Activated naive CD8-positive, alpha-beta T cell (primary cell): Measurements from ENCODE around the gene NCAPD3.
A peak's percentile ranks its signal among the peaks of the same experiment; 100 is the strongest.

Experiments used
- H3K27ac Mint-ChIP-seq: one replicate; pipeline ENCODE4 v1.8.0; 2021; ENCODE audit warnings: mixed read lengths
- H3K27me3 Mint-ChIP-seq: one replicate; pipeline ENCODE4 v1.8.0; 2021; ENCODE audit warnings: mixed read lengths
- H3K36me3 Mint-ChIP-seq: one replicate; pipeline ENCODE4 v1.8.0; 2021; ENCODE audit warnings: mixed read lengths
- H3K4me1 Mint-ChIP-seq: one replicate; pipeline ENCODE4 v1.8.0; 2021; ENCODE audit warnings: low read depth, mixed read lengths
- H3K4me3 Mint-ChIP-seq: one replicate; pipeline ENCODE4 v1.8.0; 2021; ENCODE audit warnings: mild to moderate bottlenecking, mixed read lengths
- H3K9me3 Mint-ChIP-seq: one replicate; pipeline ENCODE4 v1.8.0; 2021; ENCODE audit warnings: low read depth, mixed read lengths

Gene NCAPD3

DNA sequence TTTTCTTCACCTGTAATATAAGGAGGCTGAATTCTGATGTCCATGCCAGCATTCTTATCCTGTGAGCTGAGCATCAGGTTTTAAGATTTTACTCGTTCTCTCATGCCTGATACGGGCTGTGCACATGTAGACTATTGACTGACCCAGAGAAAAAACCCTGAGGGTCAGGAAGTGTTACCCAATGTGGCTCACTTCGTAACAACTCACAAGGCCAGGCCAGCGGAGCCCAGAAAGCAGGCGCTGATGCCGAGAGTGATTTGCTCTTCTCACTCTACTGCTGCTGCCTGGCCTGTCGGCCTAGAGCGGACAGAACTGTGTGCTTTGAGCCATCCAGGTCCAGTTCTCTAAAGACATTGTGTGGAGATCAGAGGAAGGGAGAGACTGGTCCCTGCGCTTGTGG, 18.6 kb upstream of the NCAPD3 start:
- Mint-ChIP-seq H3K36me3 (peaks cover under 1% of the 10 kb centered on the region), H3K27me3 (no peaks in the 10 kb centered on the region), H3K4me1 (no peaks in the 10 kb centered on the region), H3K9me3 (no peaks in the 10 kb centered on the region), H3K4me3 (no peak overlapping the region), H3K27ac (no peak overlapping the region)

DNA sequence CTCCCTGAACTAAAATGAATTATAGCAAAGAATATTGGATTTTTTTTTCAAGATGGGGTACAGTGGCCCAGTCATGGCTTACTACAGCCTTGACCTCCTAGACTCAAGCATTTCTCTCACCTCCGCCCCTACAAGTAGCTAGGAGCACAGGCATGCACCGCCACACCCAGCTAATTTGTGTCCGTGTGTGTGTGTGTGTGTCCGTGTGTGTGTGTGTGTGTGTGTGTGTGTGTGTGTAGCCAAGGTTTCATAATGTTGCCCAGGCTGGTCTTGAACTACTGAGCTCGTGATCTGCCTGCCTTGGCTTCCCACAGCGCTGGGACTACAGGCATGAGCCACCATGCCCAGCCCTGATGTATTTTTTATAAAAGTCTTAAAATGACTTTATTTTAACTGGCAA, 16.8 kb upstream of the NCAPD3 start:
- no peaks in the 10 kb centered on the region for H3K9me3 Mint-ChIP-seq
- no peaks in the 10 kb centered on the region for H3K27me3 Mint-ChIP-seq
- H3K27ac Mint-ChIP-seq = no peak overlapping the region
- no peaks in the 10 kb centered on the region for H3K4me1 Mint-ChIP-seq
- no peak overlapping the region for H3K4me3 Mint-ChIP-seq
- peaks cover 3% of the 10 kb centered on the region for H3K36me3 Mint-ChIP-seq

DNA sequence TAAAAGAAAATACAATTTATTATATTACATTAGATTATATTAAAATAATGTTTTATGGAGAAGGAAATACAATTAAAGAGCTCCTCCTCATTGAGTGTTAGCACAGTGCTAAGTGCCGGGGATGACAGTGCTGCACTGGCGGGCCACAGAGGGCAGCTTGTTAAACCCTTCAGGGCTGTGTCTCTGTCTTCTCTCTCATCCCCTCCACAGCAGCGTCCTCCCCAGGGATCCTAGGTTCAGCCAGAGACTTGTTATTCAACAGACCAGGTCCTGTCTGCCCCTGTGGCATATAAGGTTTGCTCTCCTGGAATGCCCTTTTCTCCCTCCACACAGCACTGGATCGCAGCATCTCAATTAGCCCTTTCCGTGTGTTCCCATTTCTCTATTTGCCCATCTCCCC, 15.2 kb upstream of the NCAPD3 start:
- peaks cover 3% of the 10 kb centered on the region for H3K36me3 Mint-ChIP-seq

DNA sequence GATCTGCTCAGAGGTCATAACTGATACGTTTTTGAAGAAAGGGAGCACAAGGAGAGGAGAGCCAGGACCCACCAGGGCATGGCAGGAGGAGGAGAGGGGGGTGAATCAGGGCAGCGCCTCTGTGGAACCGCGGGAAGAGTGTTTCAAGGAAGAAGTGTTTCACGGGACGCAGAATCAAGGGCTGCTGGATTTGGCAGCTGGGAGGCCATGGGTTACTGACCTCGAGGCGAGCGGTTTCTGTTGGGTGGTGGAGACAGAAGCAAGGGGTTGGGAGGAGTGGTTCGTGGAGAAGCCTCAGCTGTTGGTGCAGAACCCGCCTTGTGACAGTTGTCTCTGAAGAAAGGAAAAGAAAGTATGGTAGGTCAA, 13.8 kb upstream of the NCAPD3 start:
- no peaks in the 10 kb centered on the region for H3K9me3 Mint-ChIP-seq
- peaks cover 3% of the 10 kb centered on the region for H3K36me3 Mint-ChIP-seq
- H3K4me1 Mint-ChIP-seq = peaks cover 7% of the 10 kb centered on the region

More for the DNA sequence above, 15.2 kb upstream of the NCAPD3 start:
- no peaks in the 10 kb centered on the region for H3K4me1 Mint-ChIP-seq
- no peak overlapping the region for H3K27ac Mint-ChIP-seq
- no peaks in the 10 kb centered on the region for H3K27me3 Mint-ChIP-seq
- no peaks in the 10 kb centered on the region for H3K9me3 Mint-ChIP-seq
- no peak overlapping the region for H3K4me3 Mint-ChIP-seq

DNA sequence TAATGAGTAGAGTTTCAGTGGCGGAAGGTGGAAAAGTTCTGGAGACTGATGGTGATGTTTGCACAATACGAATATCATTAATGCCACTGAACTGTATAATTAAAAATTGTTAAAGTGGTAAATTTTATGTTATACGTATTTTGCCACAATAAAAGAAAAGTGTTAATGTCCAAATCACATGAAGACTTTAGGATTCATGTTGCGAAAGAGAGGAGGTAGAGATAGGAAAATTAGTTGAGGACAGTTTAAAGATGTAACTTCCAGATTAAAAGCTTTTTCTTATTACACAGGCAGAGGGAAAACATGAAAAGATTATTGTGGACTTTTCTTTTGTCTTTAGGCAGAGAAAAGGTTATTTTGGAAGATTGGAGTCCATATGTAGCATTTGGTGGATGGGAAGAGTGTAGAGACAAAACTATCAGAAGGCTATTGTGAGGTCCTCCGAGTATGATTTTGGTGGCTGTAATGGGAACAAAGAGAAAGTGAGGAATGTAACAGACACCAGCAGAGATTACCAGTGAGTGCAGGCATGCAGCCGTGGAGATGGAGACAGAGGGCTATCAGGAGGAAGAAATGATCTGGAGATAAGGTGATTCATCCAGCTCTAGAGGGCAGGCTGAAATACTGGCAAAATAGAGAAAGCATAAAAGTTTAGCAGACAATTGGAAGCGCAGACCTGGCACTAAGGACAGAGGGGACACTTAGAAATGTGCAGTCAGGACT, 13.2 kb upstream of the NCAPD3 start:
- peaks cover 3% of the 10 kb centered on the region for H3K36me3 Mint-ChIP-seq
- peaks cover 13% of the 10 kb centered on the region for H3K4me1 Mint-ChIP-seq
- H3K4me3 Mint-ChIP-seq = no peak overlapping the region
- H3K27ac Mint-ChIP-seq = peak overlapping the region; percentile 54
- no peaks in the 10 kb centered on the region for H3K9me3 Mint-ChIP-seq
- H3K27me3 Mint-ChIP-seq = no peaks in the 10 kb centered on the region

More for the DNA sequence above, 13.8 kb upstream of the NCAPD3 start:
- peak overlapping the region; percentile 54 for H3K27ac Mint-ChIP-seq
- H3K4me3 Mint-ChIP-seq = no peak overlapping the region
- no peaks in the 10 kb centered on the region for H3K27me3 Mint-ChIP-seq

DNA sequence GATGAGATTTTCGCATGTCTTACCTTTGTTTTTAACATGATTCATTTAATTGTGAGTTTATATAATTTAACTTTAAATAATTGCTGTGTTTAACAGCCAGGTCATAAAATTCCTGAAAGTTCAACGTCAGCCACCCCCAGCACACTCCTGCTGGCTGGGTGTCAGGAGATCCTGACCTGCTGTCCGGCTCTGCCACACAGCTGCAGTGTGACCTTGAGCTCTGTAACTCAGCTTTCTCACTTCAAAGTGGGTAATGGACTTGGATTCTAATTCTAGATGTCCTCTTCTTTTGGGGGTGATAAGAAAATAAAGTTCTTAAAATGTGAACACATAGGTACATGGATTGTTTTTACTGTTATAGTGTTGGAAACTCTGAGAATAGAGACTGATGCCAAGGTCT, 11.6 kb upstream of the NCAPD3 start:
- peaks cover 3% of the 10 kb centered on the region for H3K36me3 Mint-ChIP-seq
- peaks cover 24% of the 10 kb centered on the region for H3K4me1 Mint-ChIP-seq
- H3K27ac Mint-ChIP-seq = no peak overlapping the region
- no peaks in the 10 kb centered on the region for H3K27me3 Mint-ChIP-seq
- no peaks in the 10 kb centered on the region for H3K9me3 Mint-ChIP-seq
- H3K4me3 Mint-ChIP-seq = no peak overlapping the region

DNA sequence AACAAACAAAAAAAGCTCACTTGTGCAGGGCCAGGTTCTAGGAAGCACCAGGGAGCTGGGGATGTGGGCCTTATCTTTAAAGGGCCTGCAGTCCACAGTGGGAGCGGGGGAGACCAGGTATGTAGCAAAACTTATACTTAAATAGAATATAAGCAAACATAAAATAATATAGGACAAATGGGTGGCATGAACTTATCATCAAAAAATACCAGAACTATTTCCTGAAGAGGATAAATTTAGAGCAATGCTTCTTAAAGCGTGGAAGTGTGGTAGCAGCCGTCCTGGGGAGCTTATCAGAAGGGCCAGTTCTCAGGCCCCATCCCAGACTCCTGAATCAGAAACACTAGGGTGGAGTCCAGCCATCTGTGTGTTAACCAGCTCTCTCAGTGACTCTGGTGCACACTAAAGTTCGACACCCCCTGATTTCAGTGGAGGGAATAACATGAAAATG, 10.0 kb upstream of the NCAPD3 start:
- no peaks in the 10 kb centered on the region for H3K27me3 Mint-ChIP-seq
- peaks cover 39% of the 10 kb centered on the region for H3K4me1 Mint-ChIP-seq
- no peak overlapping the region for H3K4me3 Mint-ChIP-seq
- H3K27ac Mint-ChIP-seq = no peak overlapping the region
- H3K36me3 Mint-ChIP-seq = peaks cover 3% of the 10 kb centered on the region
- no peaks in the 10 kb centered on the region for H3K9me3 Mint-ChIP-seq

DNA sequence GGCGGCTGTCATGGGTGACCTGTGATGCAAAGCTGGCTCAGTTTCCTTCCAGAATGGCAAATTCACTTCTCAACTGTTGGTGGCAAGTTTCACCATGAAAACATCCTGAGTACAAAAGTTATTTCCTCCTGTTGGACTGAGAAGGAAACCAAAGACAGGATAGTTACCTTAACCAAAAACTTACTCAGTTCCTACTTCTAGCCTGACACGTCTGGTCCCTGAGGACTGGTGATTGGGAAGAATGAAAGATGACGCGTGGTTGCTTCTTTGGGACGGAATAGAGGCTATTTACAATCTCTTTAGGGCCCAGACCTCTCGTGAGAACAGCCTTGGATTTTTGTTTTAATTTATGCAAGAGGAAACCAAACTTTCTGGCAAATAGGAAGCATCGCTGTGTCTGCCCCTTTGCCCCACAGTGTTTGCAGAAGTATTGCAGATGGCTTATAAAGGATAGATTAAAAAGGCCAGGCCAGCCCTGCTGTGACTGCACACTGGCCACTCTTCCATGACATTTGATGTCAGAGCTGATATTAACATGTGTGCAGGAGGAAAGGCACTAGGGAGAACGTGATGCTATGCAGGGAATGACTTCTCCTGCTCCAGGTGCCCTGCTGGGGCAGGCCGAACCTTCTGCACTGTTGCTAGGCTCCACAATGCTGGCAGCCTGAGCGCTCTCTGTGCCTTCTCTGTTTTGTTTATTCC, 8.3 kb upstream of the NCAPD3 start:
- H3K4me1 Mint-ChIP-seq = peaks cover 56% of the 10 kb centered on the region
- H3K9me3 Mint-ChIP-seq = no peaks in the 10 kb centered on the region
- H3K27ac Mint-ChIP-seq = no peak overlapping the region
- H3K36me3 Mint-ChIP-seq = peaks cover under 1% of the 10 kb centered on the region
- H3K27me3 Mint-ChIP-seq = no peaks in the 10 kb centered on the region
- no peak overlapping the region for H3K4me3 Mint-ChIP-seq

DNA sequence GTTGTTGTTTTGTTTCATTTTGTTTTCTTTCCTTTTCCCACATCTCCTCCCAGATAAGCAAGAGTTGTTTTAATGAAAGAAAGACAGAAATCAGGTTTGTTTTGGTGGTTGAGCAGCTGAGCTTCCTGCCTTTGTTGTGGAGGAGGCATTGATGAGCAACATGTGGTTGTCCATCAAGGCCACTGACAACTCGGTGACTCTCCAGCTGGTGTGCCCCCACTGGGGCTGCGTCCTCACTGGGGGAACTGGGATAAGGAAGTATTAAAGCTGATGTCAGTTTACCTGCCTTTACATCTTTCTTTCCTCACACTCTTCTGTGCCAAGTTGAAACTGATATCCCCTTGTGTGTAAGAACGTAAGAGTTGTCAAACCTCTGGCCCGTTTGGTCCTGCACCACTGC, 6.6 kb upstream of the NCAPD3 start:
- peak overlapping the region; percentile 55 for H3K4me3 Mint-ChIP-seq
- H3K27ac Mint-ChIP-seq = no peak overlapping the region
- no peaks in the 10 kb centered on the region for H3K9me3 Mint-ChIP-seq
- H3K27me3 Mint-ChIP-seq = no peaks in the 10 kb centered on the region
- H3K36me3 Mint-ChIP-seq = no peaks in the 10 kb centered on the region
- H3K4me1 Mint-ChIP-seq = peaks cover 72% of the 10 kb centered on the region

DNA sequence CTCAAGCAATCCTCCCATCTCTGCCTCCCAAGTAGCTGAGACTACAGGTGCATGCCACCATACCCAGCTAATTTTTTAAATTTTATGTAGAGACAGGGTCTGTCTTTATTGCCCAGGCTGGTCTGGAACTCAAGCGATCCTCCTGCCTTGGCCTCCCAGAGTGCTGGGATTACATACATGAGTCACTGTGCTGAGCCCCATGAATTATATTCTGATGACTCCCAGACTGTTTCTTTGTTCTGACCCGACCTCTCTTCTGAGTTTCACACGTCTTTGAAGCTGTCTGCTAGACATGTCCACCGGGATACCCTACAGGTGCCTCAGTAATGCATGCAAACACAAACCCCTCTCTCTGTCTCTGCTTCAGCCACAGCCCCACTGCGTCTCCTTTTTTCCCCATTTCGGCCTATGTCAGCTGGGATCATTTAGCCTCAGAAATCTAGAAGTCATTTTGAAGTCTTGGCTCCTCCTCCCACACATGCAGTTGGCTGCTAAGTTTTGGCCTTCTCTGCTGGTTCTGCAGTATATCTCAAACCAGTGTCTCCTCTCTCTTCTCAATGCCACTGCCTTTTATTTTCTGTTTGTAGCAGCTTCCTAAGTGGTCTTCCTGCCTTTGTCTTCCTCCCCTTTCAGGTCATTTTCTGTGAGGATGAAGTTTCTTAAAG, 5.5 kb upstream of the NCAPD3 start:
- Mint-ChIP-seq H3K4me3 (peak overlapping the region; percentile 55), H3K27ac (peak overlapping the region; percentile 54), H3K4me1 (peaks cover 72% of the 10 kb centered on the region)

DNA sequence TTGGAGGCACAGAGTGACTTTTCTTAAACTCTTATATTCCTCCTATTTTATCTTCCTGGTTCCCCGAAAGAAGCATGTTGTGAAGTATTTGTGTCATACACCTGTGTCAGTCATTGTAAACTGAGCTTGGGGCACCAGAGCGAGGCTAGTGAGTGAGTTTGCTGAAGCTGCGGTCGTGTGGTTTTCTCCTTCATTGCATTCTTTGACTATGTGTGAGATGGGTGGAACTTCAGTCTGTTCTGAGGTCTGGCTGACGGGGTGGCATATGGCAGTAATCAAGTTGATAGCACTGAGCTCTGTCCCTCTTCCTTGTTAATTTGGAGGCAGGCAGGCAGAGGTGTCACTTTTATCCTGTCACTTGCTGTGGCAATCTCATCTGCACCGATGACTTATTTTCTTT, 4.9 kb upstream of the NCAPD3 start:
- Mint-ChIP-seq H3K4me1 (peaks cover 72% of the 10 kb centered on the region), H3K9me3 (no peaks in the 10 kb centered on the region), H3K4me3 (no peak overlapping the region), H3K36me3 (no peaks in the 10 kb centered on the region), H3K27me3 (no peaks in the 10 kb centered on the region), H3K27ac (no peak overlapping the region)

More for the DNA sequence above, 5.5 kb upstream of the NCAPD3 start:
- no peaks in the 10 kb centered on the region for H3K36me3 Mint-ChIP-seq
- H3K9me3 Mint-ChIP-seq = no peaks in the 10 kb centered on the region
- H3K27me3 Mint-ChIP-seq = no peaks in the 10 kb centered on the region

DNA sequence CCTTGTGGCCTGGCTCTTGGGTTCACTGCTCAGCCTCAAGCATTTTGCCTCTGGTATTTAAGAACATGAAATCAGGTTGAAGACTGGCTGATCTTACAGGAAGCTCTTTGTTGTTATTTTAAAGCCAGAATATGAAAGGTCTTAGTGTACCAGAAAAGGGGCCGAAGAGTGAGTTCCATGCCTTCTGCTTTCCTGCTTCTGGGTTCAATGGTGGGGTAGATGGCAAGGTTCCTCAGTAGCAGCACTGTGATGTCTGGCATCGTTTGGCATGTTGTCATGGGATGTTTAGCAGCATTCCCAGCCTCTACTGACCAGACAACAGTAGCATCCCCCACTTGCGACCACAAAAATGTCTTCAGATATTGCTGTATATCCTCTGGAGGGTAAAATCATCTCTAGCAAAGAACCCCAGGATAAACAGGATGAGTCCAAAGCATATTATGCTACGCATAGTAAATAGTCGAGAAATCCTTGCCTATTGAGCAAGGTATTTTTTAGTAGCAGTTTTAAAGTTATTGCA, 3.1 kb upstream of the NCAPD3 start:
- Mint-ChIP-seq H3K9me3 (no peaks in the 10 kb centered on the region), H3K27me3 (no peaks in the 10 kb centered on the region), H3K4me3 (peak overlapping the region; percentile 95), H3K27ac (no peak overlapping the region), H3K4me1 (peaks cover 72% of the 10 kb centered on the region), H3K36me3 (no peaks in the 10 kb centered on the region)

DNA sequence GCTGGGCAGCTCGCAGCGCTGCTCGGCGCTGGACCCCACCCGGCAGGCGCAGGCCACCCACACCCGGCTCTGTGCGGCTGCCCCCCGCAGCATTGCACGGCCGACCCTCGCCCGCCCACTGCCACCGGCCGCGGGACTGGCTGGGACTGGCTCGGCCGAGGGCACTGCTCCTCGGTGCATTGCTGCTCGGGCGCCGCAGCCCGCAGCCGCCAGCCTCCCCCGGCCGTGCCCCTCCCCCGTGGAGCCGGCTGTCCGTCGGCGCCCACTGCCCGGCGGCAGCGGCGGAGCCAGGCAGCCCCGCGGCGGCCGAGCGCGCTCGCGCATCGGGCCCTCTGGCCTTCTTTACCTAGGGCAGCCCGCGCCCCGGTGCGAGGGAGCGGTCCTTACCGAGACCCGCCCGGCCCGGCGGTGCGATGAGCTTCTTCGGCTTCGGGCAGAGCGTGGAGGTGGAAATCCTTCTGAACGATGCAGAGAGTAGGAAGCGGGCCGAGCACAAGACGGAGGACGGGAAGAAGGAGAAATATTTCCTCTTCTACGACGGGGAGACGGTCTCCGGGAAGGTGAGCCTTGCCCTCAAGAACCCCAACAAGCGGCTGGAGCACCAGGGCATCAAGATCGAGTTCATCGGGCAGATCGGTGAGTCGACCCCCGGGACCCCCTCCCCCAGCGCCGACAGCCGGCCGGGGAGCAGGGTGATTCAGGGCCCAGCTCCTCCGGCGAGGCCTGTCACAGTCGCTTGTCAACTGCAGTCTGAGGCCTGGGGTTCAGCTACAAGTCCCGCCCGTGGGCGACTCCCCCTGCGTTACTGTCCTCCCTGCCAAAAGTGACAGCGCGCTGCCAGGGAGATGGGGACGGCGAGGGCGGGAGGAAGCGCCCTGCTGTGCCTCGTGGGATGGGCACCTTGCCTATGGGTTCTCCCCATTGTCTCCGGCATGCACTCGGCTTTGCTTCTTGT, 1.2 kb upstream of the NCAPD3 start:
- peak overlapping the region; percentile 95 for H3K4me3 Mint-ChIP-seq
- no peaks in the 10 kb centered on the region for H3K9me3 Mint-ChIP-seq
- no peaks in the 10 kb centered on the region for H3K36me3 Mint-ChIP-seq
- peaks cover 61% of the 10 kb centered on the region for H3K4me1 Mint-ChIP-seq
- H3K27ac Mint-ChIP-seq = peak overlapping the region; percentile 89
- no peaks in the 10 kb centered on the region for H3K27me3 Mint-ChIP-seq

DNA sequence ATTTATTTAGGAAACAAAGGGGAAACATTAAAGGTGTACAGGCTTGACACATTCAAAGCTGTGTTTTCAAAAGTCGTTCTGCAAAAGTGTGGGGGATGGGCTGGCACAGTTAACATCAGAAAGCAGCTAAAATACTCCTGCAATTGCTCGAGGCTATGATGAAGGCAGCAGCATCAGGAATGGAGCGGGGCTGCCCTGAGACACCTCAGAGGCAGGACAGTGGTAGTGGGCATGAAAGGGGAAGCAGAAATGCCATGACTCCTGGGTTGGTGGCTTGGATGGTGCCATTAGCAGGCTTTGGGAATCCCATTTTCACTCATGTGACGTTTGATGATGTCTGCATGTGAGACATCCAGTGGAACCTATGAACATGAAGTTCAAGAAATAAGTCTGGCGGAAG, 646 bp downstream of the NCAPD3 start:
- H3K36me3 Mint-ChIP-seq = peaks cover 4% of the 10 kb centered on the region
- peak overlapping the region; percentile 94 for H3K27ac Mint-ChIP-seq
- peaks cover 50% of the 10 kb centered on the region for H3K4me1 Mint-ChIP-seq
- peak overlapping the region; percentile 93 for H3K4me3 Mint-ChIP-seq
- no peaks in the 10 kb centered on the region for H3K9me3 Mint-ChIP-seq
- no peaks in the 10 kb centered on the region for H3K27me3 Mint-ChIP-seq
